Upper lobe of left lung (tissue), 6 donors: ENCODE measurements around the gene PRKCZ. TPM values are rescaled to one million over a fixed set of nuclear protein-coding genes. Genes with fewer than 3 reads are reported as not detected.

Source experiments
- ATAC-seq, 2 donors: fragments of 200-7000 bp; cut with Tn5 transposase; one replicate each; pipeline ENCODE4 v1.9.1; 2022; ENCODE audit warnings: mild to moderate bottlenecking in 2 of 2, moderate library complexity in 2 of 2; ENCODE audit not compliant: low FRiP score in 2 of 2
- DNase-seq, 2 donors: peaks; one replicate each; pipeline ENCODE4 v3.0.0-alpha.2; 2019 to 2020
- H3K27ac ChIP-seq, 4 donors: fragments of 200-600 bp; sonication (generic); one replicate each; pipeline ENCODE4 v1.5.1; 2016 to 2019
- H3K27me3 ChIP-seq, 4 donors: fragments of 200-600 bp; sonication (generic); one replicate each; pipeline ENCODE4 v1.5.1; 2017 to 2019
- H3K36me3 ChIP-seq, 4 donors: fragments of 200-600 bp; sonication (generic); one replicate each; pipeline ENCODE4 v1.5.1; 2016 to 2019
- H3K4me1 ChIP-seq, 4 donors: fragments of 200-600 bp; sonication (generic); one replicate each; pipeline ENCODE4 v1.5.1; 2018 to 2019
- H3K4me3 ChIP-seq, 4 donors: fragments of 200-600 bp; sonication (generic); one replicate each; pipeline ENCODE4 v1.5.1; 2017 to 2019; ENCODE audit warnings: mild to moderate bottlenecking in 2 of 4, moderate library complexity in 1 of 4
- H3K9me3 ChIP-seq, 4 donors: fragments of 200-600 bp; sonication (generic); one replicate each; pipeline ENCODE4 v1.5.1; 2018 to 2019
- EP300 ChIP-seq, 4 donors: sonication (generic); formaldehyde crosslinking; IDR thresholded peaks; one replicate each; pipeline ENCODE4 v1.5.1; 2017; ENCODE audit warnings: antibody characterized with exemption in 4 of 4, control low read depth in 2 of 4
- POLR2A ChIP-seq, 4 donors: fragments of 450-650 bp; IDR thresholded peaks; one replicate each; pipeline ENCODE4 v1.5.1; 2016 to 2017; ENCODE audit warnings: antibody characterized with exemption in 4 of 4, mild to moderate bottlenecking in 2 of 4
- POLR2AphosphoS5 ChIP-seq, 2 donors: sonication (generic); formaldehyde crosslinking; IDR thresholded peaks; one replicate each; pipeline ENCODE4 v1.5.1; 2017; ENCODE audit warnings: antibody characterized with exemption in 2 of 2
- WGBS, 2 donors: methylation state at CpG; one replicate each; pipeline ENCODE4 v1.1.5; 2017 to 2018; 5-methylcytosine and 5-hydroxymethylcytosine counted together
- total RNA-seq, 6 donors: library from RNA; depleted of rRNA in 4 of 6; stranded (reverse); fragments of >200 nt in 4 of 6; gene quantifications; one replicate each; pipeline versions ENCODE4 v1.1.0 to v1.2.1, GENCODE V29; 2016 to 2021
- TF ChIP-seq, protein P1 (sequence below), 6 experiments: fragments of 450-650 bp in 4 of 6; fragments of 200-600 bp in 2 of 6; sonication (generic) in 2 of 6; IDR thresholded peaks; one replicate each; pipeline ENCODE4 v1.5.1; 2016 to 2019; ENCODE audit warnings: antibody characterized with exemption in 6 of 6
- donor health status: DM: no; HTN: no; CAD: no; lungs with moderate emphysema.
- donor health status: DM: no; HTN: yes; CAD: no; lungs with severe emphysema.

The PRKCZ gene
- total RNA-seq, 6 donors from 2014 or later, result 107 to 169 (median 138) TPM

DNA sequence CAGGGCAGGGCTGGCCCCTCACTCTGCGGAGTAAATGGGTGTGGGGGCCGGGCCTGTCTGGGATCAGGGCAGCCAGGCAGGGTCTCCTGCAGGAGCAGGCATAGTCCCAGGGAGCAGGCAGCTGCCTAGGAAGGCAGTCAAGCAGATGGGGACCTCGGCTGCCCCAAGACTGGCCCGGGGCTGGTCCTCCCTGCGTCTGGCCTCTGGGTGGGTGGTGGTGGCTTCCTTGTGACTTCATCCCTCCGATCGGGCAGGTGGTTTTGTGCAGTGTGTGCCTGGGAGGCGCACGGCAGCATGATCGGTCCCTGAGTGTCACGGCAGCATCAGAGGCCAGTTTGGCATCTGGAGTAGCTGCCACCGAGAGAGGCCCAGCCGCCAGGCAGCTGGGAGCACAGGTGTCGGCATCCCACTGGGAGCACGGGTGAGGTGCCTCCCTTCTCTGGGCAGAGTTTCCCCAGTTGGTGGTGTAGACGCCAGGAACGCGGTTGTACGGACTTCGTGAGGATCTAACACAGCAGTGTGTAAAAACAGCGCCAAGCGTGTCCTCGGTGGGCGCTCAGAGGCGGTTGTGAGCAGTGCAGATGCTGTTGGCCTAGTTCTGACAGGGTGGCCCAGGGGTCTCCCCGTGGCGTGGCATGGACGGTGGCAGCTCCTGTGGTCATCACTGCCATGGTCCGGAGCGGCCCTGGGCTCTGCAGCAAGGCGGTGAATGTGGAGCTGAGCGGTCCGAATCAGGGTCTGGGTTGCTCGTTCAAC lies 45.9 kb downstream of the PRKCZ start:
- DNase-seq, result peak in 1 of 2 donors; percentile 78
- no peaks in the 10 kb centered on the region for H3K27me3 ChIP-seq
- ATAC-seq, result no peak
- no peak overlapping the region for H3K4me3 ChIP-seq
- H3K36me3 ChIP-seq, result peaks cover 0 to 2% (median 0%) of the 10 kb centered on the region in 4 donors
- H3K9me3 ChIP-seq, result peaks cover 0 to 6% (median 0%) of the 10 kb centered on the region in 4 donors
- H3K27ac ChIP-seq, result peak overlapping the region in 3 of 4 donors; percentile 0 to 76 (median 49)
- WGBS, 2 donors, result 92 to 94% methylated on average over 6 to 31 of the region's 34 CpGs
- no peak for TF ChIP-seq POLR2A (IDR thresholded peaks at IDR 0.05)
- H3K4me1 ChIP-seq, result no peaks in the 10 kb centered on the region

DNA sequence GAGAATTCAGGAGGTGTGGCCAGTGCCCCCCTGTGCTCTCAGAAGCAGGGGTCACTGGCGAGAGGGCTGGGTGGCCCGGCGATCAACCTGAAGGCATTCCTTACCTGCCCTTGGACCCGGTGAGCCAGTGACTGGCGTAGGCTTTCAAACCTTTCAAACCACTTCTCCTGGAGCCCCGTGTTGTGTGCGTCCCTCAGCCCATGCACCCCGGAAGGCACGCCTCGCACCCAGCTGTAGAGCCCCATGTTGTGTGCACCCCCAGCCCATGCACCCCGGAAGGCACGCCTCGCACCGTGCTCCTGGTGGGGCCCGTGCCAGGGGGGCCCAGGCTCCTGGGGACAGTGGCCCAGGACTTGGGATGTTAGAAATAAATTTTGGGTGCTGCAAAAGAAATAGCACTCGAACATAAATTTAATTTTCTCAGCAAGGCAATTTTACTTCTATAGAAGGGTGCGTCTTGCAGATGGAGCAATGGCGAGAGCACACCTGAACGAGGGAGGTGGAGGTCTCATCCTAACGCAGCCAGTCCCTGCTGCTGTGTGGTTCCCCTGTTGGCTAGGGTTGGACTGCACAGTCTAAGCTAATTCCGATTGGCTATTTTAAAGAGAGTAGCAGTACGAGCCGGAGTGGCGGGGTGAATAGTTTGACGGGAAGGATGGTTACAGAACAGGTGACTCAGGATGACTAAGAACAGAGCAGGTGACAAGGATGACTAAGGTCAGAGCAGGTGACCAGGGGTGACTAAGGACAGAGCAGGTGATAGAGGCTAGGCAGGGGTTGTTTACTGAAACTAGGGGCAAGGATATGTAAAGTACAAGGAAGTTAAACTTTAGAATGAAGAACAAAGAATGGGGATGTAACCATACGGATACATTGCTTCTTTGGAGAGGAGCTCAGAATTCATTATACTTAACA lies 47.4 kb downstream of the PRKCZ start:
- DNase-seq (peak in 1 of 2 donors; percentile 60), ATAC-seq (no peak)
- no peaks in the 10 kb centered on the region for H3K4me1 ChIP-seq
- H3K4me3 ChIP-seq, result no peak overlapping the region
- H3K9me3 ChIP-seq, result peaks cover 0 to 6% (median 0%) of the 10 kb centered on the region in 4 donors
- TF ChIP-seq EP300 (IDR thresholded peaks at IDR 0.05) (peak in 1 of 4 donors; percentile 43), POLR2AphosphoS5 (IDR thresholded peaks at IDR 0.05) (no peak)
- no peaks in the 10 kb centered on the region for H3K27me3 ChIP-seq
- H3K36me3 ChIP-seq, result no peaks in the 10 kb centered on the region
- 92% methylated on average over 24 to 26 of the region's 26 CpGs for WGBS, 2 donors
- H3K27ac ChIP-seq, result peak overlapping the region; percentile 14 to 76 (median 66)

DNA sequence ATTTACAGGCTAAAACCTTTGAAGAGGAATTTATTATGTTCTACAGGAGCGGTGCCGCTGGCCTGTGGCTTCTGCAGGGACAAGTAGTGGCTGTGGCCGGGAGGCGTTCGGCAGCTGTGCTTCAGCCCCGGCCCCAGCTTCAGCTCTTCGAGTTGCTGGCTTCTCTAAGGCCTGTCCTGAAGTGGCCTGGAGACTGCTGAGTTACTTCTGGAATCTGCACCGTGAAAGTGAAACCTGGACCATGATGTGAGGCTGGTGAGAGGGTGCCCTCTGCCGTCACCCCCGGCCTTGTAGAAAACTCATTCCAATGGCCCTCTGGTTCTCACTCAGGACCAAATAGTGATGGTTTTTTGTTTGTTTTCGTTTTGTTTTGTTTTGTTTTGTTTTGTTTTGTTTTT lies 48.1 kb downstream of the PRKCZ start:
- TF ChIP-seq POLR2AphosphoS5 (IDR thresholded peaks at IDR 0.05) (no peak), EP300 (IDR thresholded peaks at IDR 0.05) (no peak), POLR2A (IDR thresholded peaks at IDR 0.05) (no peak)
- TF ChIP-seq, protein P1, sequence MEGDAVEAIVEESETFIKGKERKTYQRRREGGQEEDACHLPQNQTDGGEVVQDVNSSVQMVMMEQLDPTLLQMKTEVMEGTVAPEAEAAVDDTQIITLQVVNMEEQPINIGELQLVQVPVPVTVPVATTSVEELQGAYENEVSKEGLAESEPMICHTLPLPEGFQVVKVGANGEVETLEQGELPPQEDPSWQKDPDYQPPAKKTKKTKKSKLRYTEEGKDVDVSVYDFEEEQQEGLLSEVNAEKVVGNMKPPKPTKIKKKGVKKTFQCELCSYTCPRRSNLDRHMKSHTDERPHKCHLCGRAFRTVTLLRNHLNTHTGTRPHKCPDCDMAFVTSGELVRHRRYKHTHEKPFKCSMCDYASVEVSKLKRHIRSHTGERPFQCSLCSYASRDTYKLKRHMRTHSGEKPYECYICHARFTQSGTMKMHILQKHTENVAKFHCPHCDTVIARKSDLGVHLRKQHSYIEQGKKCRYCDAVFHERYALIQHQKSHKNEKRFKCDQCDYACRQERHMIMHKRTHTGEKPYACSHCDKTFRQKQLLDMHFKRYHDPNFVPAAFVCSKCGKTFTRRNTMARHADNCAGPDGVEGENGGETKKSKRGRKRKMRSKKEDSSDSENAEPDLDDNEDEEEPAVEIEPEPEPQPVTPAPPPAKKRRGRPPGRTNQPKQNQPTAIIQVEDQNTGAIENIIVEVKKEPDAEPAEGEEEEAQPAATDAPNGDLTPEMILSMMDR (IDR thresholded peaks at IDR 0.05), result peak in 1 of 6 experiments; percentile 26
- peaks cover 0 to 6% (median 0%) of the 10 kb centered on the region in 4 donors for H3K9me3 ChIP-seq
- H3K27me3 ChIP-seq, result no peaks in the 10 kb centered on the region
- no peak overlapping the region for H3K4me3 ChIP-seq
- H3K27ac ChIP-seq, result peak overlapping the region in 3 of 4 donors; percentile 63 to 76 (median 68)
- WGBS, 2 donors, result 67 to 74% methylated on average over 11 of the region's 11 CpGs
- H3K4me1 ChIP-seq, result no peaks in the 10 kb centered on the region
- ATAC-seq (peak; percentile 35 to 70), DNase-seq (peak; percentile 56 to 62)
- H3K36me3 ChIP-seq, result no peaks in the 10 kb centered on the region

DNA sequence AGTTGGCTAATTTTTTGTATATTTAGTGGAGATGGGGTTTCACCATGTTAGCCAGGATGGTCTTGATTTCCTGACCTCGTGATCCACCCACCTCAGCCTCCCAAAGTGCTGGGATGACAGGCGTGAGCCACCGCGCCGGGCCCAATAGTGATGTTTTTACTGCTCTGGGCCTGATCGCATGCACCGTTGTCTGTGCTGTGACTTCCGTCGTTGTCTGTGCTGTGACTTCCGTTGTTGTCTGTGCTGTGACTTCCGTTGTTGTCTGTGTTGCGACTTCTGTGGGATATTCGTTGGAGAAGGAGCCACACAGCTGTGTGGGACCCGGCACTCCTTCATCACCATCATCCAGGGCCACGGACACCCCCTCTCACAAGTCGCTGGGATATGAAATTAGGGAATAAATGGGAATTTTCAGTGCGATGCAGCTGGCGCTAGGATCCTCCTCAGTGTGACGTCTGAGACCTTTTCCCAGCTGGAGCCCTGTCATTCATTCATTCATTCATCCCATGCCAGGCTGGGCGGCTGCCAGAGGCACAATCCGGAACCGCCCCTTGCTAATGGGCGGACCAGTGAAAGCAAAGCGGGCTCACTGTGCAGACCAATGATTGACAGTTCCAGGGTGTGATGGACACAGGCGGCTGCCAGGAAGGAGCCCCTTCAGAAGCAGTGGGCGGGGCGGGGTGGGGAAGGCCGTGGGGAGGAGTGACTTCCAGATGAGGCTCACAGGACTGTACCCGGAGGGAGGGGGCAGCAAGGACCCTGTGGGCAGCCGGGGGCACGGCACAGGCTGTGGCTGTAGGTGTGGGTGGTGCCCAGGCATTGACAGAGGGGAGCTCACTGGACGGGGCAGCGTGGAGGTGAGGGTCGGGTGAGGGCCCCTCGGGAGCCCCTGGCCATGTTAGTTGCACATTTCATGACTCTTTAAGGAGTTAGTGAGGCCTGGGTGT lies 48.9 kb downstream of the PRKCZ start:
- Histone ChIP-seq H3K36me3 (no peaks in the 10 kb centered on the region), H3K27ac (peak overlapping the region in 3 of 4 donors; percentile 15 to 76 (median 63)), H3K4me3 (no peak overlapping the region), H3K9me3 (peaks cover 0 to 6% (median 0%) of the 10 kb centered on the region in 4 donors), H3K27me3 (no peaks in the 10 kb centered on the region), H3K4me1 (peaks cover 0 to 4% (median 2%) of the 10 kb centered on the region in 4 donors)
- TF ChIP-seq POLR2A (IDR thresholded peaks at IDR 0.05), result no peak
- peak in 1 of 2 donors; percentile 63 for DNase-seq
- WGBS, 2 donors, result 86 to 91% methylated on average over 32 to 33 of the region's 35 CpGs
- no peak for ATAC-seq

DNA sequence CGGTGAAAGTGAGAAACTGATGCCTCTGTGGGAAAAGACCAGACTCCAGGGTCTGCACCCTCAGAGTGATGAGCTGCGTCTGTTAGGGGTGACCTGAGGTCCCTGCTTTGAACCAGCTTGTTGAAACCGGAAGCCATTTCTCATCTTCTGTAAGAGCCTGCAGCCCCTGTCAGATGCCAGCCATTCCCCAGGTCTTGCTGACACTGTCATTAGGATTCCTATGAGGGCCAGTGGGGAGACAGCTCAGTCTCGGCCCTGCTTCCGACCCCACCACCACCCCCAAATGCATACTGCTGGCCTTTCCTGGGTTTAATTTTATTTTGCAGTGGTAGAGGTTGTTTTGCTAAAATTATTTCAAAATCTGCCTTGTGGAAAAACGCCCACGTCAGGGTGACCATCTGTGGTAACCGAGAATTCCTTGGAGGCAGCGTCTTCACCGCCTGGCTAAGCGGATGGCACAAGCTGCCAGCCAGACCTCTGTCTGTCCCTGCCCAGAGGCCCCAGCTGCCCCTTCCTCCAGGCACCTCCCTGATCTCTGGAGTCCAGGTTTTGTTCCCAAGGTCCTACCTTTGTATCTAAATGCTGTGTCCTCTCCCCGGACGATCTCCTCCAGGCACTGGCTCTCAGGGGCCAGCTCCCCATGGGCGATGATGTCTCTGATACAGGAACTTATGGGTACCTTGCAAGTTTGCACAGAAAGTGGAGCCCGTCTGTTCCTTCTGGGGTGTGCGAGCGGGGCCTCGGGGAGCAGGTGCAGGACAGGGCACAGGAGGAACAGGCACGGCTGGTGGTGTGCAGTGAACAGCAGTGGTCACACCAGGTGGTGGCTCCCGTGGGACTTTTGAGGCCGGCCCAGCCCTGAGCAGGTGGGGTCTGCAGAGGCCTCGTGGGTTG lies 49.9 kb downstream of the PRKCZ start:
- Histone ChIP-seq H3K4me1 (peaks cover 0 to 12% (median 10%) of the 10 kb centered on the region in 4 donors), H3K27ac (peak overlapping the region in 2 of 4 donors; percentile 17 to 63), H3K27me3 (no peaks in the 10 kb centered on the region), H3K36me3 (no peaks in the 10 kb centered on the region), H3K9me3 (peaks cover 0 to 6% (median 0%) of the 10 kb centered on the region in 4 donors), H3K4me3 (no peak overlapping the region)
- WGBS, 2 donors, result 88 to 89% methylated on average over 22 of the region's 22 CpGs
- ATAC-seq, result no peak
- TF ChIP-seq EP300 (IDR thresholded peaks at IDR 0.05), result no peak
- TF ChIP-seq POLR2AphosphoS5 (IDR thresholded peaks at IDR 0.05), result no peak
- no peak for TF ChIP-seq POLR2A (IDR thresholded peaks at IDR 0.05)
- TF ChIP-seq, protein P1 (IDR thresholded peaks at IDR 0.05), result no peak
- peak in 1 of 2 donors; percentile 57 for DNase-seq
